Neural progenitor cell (in vitro differentiated cells): ENCODE data around the gene PPARG.

Experiments
- EZH2 ChIP-seq: fragments of 200-600 bp; sonication (generic); IDR thresholded peaks from 2 replicates; pipeline ENCODE4 v1.6.1; 2017; ENCODE audit warnings: antibody characterized with exemption, mild to moderate bottlenecking, moderate library complexity
- TF ChIP-seq, protein P1 (sequence below): fragments of 200-600 bp; sonication (generic); IDR thresholded peaks from 2 replicates; pipeline ENCODE4 v1.5.1; 2017; ENCODE audit warnings: antibody characterized with exemption, mild to moderate bottlenecking

DNA sequence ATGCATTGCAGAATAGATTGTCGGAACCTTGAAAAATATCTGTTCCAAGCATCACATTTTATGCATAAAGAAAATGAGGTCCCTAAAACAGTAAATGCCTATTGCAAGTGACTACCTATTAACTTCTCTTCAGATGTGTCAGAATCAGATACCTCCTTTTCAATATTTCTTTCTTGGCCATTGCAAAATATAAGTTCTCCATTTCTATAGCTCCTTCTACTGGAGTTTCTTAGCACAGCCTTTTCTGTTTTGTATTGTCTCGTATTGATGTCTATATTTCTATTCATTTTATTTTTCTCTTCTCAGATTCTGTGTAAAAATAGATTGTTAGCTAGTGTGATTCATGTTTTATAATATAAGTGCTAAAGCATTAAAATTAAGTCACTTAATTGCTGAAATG is 63.4 kb downstream of the PPARG start:
- no peak for TF ChIP-seq EZH2
- TF ChIP-seq, protein P1, sequence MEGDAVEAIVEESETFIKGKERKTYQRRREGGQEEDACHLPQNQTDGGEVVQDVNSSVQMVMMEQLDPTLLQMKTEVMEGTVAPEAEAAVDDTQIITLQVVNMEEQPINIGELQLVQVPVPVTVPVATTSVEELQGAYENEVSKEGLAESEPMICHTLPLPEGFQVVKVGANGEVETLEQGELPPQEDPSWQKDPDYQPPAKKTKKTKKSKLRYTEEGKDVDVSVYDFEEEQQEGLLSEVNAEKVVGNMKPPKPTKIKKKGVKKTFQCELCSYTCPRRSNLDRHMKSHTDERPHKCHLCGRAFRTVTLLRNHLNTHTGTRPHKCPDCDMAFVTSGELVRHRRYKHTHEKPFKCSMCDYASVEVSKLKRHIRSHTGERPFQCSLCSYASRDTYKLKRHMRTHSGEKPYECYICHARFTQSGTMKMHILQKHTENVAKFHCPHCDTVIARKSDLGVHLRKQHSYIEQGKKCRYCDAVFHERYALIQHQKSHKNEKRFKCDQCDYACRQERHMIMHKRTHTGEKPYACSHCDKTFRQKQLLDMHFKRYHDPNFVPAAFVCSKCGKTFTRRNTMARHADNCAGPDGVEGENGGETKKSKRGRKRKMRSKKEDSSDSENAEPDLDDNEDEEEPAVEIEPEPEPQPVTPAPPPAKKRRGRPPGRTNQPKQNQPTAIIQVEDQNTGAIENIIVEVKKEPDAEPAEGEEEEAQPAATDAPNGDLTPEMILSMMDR = no peak
